ENCODE data around the gene CHKB.

DNA sequence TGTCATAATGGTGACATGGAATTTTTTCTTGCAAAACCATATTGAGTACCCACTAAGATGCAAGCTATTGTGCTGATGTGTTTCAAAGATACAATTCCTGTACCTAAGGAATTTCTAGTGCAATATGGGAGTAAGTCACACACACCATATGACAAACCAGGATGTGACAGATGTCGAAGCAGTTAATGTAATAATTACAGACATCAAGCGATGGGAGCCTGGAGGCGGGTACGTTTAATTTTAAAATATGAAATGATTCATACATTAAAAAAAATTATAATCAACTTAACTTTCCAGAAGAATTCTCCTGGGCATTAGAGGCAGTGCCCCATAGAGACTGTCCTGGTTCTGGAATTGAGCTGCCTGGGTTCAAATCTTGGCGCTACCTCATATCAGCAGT is 25.9 kb downstream of the CHKB start:
- TF ChIP-seq REST (IDR thresholded peaks at IDR 0.05; ENCODE audit: low read depth) (no peak), CEBPB (IDR thresholded peaks at IDR 0.05) (no peak), RAD21 (IDR thresholded peaks at IDR 0.05; ENCODE audit: low read depth) (no peak), EP300 (IDR thresholded peaks at IDR 0.05; ENCODE audit: borderline replicate concordance) (no peak), YY1 (IDR thresholded peaks at IDR 0.05; ENCODE audit: low read depth) (no peak), TEAD4 (IDR thresholded peaks at IDR 0.05) (no peak), CREB1 (IDR thresholded peaks at IDR 0.05; ENCODE audit: low read depth) (no peak), EGR1 (IDR thresholded peaks at IDR 0.05) (no peak), FOXM1 (IDR thresholded peaks at IDR 0.05; ENCODE audit: borderline replicate concordance, low read depth) (no peak), USF1 (IDR thresholded peaks at IDR 0.05) (no peak), TAF1 (IDR thresholded peaks at IDR 0.05; ENCODE audit: low read depth) (no peak)
- TF ChIP-seq, protein P1, sequence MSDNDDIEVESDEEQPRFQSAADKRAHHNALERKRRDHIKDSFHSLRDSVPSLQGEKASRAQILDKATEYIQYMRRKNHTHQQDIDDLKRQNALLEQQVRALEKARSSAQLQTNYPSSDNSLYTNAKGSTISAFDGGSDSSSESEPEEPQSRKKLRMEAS (IDR thresholded peaks at IDR 0.05): no peak

Measured in Ishikawa (cell line).